GM12892 (cell line): Measurements from ENCODE around the gene ERICH4.

ENCODE experiments used
- POLR2A ChIP-seq: IDR thresholded peaks from 2 replicates; pipeline ENCODE4 v1.6.1; 2011; ENCODE audit warnings: low read depth, low read length, control low read depth
- POLR2AphosphoS5 ChIP-seq: IDR thresholded peaks from 2 replicates; pipeline ENCODE4 v1.6.1; 2011; ENCODE audit warnings: low read depth, low read length, control low read depth
- TAF1 ChIP-seq: IDR thresholded peaks from 2 replicates; pipeline ENCODE4 v1.6.1; 2011; ENCODE audit warnings: low read depth, mild to moderate bottlenecking, control low read depth, low read length, borderline replicate concordance

GRCh38 chr19:41449865-41450178, 6.9 kb downstream of the ERICH4 start:
- TF ChIP-seq POLR2AphosphoS5 (no peak), POLR2A (no peak), TAF1 (no peak)
